Fibroblast of peridontal ligament (primary cell): Measurements from ENCODE around the gene COPS7A.

Source experiments
- DNase-seq: peaks from one replicate; pipeline ENCODE4 v3.0.0-alpha.2; 2010; ENCODE audit errors: extremely low read depth

Gene COPS7A

DNA sequence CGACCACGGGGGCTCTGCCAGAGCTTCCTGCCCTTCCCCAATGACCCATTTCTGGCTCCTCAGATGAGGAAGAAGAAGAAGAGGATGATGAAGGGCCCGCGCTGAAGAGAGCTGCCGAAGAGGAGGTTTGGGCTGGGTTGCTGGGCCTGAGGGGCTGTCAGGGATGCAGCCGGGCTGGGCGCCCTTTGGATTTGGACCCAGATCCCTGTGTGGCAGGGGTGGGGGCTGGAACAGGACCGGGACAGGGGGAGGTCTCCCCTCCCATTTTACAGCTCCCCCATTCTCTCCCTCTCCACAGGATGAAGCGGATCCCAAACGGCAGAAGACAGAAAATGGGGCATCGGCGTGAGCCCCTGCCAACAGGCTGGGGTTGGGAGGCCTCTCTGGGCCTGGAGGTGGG lies 46.2 kb downstream of the COPS7A start:
- DNase-seq: no peak

DNA sequence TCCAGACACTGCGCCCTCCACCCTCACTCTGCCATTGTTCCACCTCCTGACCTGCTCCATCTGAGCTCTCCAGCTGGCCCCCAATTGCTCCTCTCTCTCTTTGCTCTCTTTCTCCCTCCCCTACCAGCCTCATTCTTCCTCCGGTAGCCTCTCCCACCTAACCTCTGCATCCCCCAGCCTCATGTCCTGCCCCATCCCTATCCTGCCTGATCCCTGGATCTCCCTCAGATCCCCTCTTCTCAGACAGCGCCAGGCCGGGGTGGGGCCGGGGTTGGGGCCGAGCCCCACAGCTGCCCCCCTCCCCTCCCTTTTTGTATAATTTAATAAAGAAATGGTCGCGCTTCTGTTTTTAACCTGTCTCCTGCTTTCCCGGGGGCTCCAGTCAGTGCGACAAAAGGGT lies 46.8 kb downstream of the COPS7A start:
- DNase-seq: no peak

DNA sequence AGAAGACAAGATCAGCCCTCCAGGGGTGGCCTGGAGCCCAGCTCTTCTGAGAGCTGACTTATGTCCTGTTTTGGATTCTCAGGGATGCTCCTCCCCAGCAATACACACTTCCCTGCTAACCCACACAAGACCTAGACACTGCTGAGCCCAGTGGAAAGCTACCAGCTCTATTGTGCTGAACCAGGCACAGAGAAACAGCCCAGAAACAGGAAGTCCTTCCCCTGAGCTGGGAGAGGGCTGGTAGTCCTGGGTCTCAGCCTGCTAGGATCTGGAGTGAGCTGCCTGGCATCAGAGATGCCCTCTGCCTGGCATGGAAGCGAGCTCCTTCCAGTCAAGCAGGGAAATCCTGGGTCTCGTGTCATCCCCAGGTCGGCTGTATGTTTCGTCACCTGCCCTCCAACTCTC lies 47.2 kb downstream of the COPS7A start:
- DNase-seq: no peak

DNA sequence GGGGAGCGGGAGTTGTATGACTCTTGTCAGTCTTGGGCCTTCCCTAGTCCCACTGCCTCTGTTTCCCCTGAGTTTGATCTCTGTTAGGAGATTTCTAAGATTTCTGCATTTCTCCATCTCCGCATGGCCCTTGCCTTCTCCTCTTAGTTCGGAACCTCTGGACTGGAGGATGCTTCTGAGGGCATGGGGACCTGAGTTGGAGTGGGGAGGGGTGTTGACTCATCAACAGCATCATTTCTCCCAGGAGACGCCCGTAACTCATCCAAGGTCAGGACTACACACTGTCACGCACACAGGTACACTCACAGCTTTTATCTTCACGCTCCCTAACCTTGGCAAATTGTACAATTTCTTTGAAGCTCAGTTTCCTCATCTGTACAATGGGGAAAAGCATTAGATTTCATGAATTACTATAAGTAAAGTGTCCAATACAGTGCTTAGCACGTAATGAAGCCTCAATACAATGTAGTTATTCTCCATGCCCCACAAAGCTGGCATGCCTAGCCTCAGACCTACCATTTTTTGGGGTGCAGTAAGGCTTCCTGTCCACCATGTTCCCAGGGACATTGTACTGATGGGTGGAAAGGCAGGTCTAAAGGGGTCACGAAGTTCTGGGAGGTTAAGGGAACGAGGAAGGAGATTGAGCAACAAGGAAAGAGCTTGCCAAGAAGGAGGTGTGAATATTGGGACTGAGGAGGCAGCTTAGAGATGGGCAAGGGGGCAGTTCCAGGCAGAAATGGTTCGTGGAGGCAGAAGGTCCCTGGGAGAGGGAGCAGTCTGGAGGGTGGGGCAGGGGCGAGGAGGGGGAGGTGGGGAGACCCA lies 47.9 kb downstream of the COPS7A start:
- no peak for DNase-seq

DNA sequence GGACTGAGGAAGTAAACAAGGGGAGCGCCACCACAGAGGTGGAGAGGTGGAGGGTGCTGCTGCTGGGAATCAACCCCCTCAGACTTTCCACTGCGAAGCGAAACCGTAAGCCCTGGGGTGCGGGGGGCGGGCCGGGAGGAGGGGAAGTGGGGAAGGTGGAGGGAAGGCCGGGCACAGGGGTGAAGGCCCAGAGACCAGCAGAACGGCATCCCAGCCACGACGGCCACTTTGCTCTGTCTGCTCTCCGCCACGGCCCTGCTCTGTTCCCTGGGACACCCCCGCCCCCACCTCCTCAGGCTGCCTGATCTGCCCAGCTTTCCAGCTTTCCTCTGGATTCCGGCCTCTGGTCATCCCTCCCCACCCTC lies 48.5 kb downstream of the COPS7A start, which contains the start of gene LAG3:
TSS of gene LAG3 (plus strand) at position 190 of the 365 bp plus-strand sequence. CDS start 333 bp downstream, outside the sequence.
- DNase-seq: no peak

DNA sequence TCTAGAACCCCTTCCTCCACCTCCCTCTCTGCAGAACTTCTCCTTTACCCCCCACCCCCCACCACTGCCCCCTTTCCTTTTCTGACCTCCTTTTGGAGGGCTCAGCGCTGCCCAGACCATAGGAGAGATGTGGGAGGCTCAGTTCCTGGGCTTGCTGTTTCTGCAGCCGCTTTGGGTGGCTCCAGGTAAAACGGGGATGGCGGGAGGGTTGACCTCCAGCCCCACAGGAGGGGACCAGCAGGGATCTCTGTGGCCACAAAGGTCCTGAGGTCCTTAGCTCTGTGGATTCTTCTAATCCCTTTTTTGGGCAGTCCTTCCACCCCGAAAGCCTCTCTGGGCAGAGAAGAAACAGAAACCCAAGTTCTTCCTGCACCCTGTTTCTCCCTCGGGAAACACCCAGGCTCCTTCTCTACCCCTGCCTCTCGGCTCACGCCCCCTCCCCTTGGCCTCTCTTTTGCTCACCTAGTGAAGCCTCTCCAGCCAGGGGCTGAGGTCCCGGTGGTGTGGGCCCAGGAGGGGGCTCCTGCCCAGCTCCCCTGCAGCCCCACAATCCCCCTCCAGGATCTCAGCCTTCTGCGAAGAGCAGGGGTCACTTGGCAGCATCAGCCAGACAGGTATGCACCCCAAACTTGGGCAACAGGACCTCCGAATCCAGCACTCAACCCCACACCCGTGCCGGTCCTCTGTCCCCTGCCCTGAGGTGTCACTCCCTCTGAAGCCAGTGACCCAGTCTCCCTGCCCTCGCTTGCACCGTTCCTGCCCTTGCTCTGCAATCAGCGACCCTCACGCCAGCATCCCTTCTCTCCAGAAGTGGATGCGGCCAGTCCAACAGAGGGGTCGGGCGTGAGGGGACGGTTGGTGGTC lies 49.1 kb downstream of the COPS7A start:
- DNase-seq: no peak

DNA sequence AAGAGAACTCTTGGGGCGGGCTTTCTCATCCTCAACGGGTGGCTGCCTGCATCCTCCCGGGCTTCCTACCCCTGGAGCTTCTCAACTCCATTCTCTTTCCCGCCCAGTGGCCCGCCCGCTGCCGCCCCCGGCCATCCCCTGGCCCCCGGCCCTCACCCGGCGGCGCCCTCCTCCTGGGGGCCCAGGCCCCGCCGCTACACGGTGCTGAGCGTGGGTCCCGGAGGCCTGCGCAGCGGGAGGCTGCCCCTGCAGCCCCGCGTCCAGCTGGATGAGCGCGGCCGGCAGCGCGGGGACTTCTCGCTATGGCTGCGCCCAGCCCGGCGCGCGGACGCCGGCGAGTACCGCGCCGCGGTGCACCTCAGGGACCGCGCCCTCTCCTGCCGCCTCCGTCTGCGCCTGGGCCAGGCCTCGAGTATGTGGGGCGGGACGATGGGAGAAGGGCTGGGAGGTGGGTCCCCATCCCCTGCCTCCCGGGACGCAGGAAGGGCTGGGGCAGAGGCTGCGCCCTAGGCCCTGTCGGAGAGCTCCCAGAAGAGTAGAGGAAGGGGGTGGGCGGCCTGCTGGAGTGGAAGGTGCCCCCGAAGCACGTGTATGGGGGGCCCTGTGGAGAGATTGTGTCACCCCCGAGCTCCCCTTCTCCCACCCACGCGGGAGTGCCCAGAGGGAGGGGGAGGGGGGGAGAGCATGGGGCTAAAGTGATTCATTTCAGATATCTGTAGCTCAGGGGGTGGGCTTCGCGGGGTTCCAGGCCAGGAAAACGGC lies 49.9 kb downstream of the COPS7A start:
- DNase-seq: no peak

DNA sequence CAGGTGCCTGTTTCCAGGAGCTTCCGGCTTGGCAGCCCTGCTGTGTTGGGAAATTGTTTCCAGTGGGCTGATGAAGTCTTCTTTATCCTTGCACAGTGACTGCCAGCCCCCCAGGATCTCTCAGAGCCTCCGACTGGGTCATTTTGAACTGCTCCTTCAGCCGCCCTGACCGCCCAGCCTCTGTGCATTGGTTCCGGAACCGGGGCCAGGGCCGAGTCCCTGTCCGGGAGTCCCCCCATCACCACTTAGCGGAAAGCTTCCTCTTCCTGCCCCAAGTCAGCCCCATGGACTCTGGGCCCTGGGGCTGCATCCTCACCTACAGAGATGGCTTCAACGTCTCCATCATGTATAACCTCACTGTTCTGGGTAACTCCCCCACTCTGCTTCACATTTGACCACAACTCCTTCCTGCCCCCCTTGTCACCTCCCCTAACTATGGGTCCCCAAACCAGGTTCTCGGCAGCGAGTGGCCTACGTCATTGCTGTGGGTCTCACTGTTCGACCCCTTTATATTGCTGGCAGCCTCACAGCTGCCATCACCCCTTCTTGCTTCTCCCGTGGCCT lies 50.7 kb downstream of the COPS7A start:
- DNase-seq: no peak

DNA sequence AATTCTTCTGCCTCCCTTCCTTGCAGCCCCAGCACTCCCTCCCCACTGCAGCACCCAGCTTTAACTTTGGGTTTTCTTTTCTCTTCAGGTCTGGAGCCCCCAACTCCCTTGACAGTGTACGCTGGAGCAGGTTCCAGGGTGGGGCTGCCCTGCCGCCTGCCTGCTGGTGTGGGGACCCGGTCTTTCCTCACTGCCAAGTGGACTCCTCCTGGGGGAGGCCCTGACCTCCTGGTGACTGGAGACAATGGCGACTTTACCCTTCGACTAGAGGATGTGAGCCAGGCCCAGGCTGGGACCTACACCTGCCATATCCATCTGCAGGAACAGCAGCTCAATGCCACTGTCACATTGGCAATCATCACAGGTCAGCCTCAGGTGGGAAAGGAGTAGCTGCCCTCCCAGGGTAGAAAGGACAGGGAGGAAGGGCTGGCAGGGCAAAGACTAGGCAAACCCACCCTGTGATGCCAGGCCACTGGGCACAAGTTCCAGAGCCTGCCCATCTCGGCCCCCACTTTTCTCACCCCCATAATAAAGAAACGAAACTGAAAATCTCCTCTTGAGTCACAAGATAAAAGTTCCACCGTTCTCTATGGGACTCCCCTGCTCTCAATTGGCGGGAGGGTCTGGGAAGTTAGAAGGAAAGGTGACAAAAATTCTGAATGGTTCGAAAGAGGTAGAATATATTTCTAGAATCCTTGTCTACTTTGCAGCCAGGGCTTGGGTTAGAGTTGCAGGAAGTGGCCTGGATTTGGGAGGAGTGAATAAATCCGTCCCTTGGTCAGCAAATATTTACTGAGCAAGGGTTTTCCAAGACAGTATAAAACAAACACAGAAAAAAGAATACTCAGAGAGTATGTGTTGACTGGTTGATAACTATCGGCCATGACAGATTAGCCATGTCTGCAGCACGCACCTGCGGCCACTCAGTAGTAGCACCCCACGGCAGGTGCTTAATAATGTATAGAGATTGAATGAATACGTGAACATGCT lies 51.6 kb downstream of the COPS7A start:
- DNase-seq: no peak

DNA sequence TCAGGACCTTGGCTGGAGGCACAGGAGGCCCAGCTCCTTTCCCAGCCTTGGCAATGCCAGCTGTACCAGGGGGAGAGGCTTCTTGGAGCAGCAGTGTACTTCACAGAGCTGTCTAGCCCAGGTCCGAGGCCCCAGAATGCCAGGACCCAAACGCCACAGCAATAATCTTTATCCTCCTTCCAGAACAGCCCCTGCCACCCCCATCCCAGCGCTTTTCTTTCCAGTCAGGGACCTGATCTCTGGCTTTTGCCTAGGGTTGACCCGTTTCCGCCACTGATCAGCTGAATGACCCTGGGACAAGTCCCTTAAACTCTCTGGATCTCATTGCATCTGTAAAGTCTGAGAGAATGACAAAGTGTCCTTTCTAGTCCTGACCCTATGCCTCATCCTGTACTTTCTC lies 53.5 kb downstream of the COPS7A start:
- DNase-seq: no peak

DNA sequence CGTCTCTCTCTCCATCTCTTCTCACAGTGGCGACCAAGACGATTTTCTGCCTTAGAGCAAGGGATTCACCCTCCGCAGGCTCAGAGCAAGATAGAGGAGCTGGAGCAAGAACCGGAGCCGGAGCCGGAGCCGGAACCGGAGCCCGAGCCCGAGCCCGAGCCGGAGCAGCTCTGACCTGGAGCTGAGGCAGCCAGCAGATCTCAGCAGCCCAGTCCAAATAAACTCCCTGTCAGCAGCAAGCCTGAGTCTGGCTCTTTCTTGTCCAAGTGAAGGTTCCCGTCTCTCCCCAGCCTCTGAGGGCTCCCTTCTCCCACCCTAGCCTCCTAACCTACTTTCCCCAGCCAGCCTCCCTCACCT lies 54.3 kb downstream of the COPS7A start:
- DNase-seq: peak; percentile 45

DNA sequence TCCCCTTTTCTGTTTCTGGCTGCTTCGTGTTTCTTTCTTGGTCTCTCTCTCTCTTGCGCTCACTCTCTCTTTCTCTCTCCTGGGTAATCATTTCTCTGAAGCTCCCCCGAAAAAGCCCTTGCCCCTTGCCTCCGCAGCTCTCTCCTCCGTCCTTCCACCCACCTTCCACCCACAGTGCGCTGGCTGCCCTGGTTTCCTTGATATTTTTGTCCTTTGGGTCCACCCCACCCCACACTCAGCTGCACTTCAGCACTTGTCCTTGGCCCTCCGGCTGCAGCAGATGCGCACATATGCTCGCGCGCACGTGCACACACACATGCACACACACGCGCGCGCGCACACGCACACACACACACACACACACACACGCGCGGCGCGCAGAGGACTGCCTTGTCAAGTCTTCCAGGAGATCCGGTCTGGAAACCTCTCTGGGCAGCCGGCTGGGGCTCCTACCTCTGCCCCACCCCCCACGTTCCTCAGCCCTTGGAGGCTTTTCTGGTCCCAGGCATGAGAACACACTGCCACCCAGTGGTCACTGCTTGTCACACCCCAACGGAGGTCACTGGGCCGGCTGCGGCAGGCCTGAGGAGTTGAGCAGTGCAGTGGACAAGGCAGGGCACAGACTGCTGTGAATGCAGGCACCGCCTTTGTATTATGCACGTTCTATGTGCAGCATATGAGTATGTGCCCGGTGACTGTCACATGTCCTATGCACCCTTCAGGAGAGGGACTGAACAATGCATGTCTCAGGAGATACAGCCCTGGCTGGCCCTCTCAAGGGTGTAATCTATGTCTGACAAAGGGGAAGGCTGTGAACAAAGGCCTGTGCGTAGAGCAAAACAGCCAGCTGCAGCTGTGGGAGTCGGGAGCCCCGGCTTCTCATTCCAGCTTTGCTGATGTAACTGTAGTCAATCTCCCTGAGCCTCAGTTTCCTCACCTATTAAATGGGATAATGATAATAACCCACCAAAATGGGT lies 55.0 kb downstream of the COPS7A start:
- peak; percentile 91 for DNase-seq

DNA sequence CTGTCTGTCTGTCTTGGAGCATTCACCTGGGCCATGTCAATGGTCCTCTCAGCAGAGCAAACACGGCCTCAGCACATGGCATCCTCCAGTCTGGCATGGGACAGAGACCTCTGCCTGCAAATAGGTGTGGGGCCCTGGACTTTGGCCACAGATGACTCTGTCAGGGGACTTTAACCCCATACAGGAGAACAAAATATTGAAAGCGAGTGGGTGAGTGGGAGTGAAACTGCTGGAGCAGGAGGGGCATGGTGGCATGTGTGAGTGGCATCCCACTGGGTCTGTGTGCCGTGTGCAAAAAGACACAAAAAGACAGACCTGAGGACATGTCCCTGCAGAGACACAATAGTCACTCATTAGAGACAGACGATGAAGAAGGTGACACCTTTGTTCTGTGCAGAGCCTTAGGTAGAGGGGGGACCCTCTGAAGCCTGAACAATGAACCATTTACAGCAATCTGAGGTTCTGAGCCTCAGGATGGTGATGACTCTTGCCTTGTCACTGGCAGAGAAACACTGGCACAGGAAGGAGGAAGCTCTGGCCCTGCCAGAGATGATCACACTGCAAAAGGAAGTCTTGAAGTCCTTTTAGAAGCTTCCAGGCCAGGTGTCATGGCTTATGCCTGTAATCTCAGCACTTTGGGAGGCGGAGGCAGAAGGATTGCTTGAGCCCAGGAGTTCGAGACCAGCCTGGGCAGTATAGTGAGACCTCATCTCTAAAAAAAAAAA lies 56.0 kb downstream of the COPS7A start:
- no peak for DNase-seq

DNA sequence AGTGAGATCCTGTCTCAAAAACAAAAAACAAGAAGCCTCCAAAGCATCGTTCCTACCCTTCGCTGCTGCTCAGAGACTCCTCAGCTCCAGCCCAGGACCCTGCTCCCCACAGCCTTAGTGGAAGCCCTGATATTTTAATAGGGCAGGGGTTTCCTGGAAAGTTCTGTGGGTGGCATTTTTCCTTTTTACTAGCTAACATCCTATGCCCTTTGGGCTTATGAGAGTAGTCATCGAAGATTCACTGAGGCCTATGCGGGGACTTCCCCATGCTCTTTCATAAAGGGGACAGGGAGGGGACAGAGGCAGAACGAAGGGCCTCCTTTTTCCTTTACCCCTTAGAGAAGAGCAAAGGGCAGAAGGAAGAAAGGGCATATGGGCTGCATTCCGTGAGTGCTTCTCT lies 56.7 kb downstream of the COPS7A start:
- DNase-seq: no peak
